GM12872 (cell line): ENCODE results near the gene HECA.

Source experiments
- CTCF ChIP-seq: IDR thresholded peaks from 3 replicates; pipeline ENCODE4 v1.5.1; 2011; ENCODE audit warnings: low read depth, mild to moderate bottlenecking, low read length, moderate library complexity; ENCODE audit not compliant: insufficient read depth

Gene HECA

DNA sequence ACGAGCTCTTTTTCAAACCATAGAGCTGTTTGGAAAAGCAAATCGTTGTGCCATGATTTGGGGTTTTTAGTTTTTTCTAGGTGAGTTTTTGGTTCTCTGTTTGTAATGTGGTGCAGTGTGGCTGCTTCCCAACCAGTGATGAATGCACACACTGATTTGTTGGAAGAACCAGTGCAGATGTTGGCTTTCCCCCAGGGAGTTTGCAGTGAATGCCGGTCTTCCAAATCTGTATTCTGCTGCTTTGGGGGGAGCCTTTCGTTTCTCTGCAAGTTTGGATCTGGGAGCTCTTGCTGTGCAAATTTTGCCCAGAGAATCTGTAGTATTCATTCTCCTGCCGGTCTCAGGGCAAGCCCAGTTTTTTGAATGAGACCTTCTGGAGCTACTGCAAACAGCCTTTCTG, 14.5 kb downstream of the HECA start:
- no peak for TF ChIP-seq CTCF

GRCh38 chr6:139150920-139151319, 16.0 kb downstream of the HECA start:
- TF ChIP-seq CTCF: no peak

- no peak for TF ChIP-seq CTCF
These were observed 16.7 kb downstream of the HECA start for GRCh38 chr6:139151425-139152087.

DNA sequence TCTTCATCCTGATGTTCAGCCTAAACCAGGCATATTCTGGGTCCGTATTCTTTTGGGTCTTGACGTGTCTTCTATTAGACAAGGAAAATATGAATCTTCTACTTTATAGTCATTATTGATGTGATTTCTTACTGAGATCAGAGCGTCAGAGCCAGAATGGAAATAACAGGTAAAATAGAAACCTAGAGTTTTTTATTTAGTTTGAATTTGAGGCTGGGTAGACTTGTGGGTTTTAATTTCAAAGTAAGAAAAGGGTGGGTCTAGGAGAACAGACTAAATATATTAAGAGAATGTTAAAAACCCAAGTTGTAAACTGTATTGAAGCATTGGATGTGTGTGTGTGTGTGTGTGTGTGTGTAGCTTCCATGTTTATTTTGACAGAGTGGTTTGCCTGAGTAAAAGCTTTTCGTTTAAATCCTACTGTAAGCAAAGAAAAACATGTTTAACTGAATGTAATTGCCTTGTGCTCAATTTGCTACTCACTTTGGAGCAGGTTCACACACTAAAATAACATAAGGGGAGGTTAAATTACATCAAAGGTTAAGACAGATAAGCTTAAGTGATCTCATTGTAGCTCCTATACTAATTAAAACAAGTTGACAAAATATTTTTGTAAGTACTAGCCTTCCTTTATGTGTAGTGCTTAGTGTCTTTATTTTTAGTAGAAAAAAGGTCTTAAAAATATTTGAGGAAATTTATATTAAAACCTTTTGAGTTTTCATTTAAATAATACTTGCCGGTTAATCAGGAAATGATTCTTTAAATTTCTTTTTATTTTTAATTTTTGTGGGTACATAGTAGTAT, 17.4 kb downstream of the HECA start:
- TF ChIP-seq CTCF: no peak

- no peak for TF ChIP-seq CTCF
These were observed 18.0 kb downstream of the HECA start for GRCh38 chr6:139152892-139153271.

GRCh38 chr6:139153855-139154254, 19.0 kb downstream of the HECA start:
- TF ChIP-seq CTCF: no peak

DNA sequence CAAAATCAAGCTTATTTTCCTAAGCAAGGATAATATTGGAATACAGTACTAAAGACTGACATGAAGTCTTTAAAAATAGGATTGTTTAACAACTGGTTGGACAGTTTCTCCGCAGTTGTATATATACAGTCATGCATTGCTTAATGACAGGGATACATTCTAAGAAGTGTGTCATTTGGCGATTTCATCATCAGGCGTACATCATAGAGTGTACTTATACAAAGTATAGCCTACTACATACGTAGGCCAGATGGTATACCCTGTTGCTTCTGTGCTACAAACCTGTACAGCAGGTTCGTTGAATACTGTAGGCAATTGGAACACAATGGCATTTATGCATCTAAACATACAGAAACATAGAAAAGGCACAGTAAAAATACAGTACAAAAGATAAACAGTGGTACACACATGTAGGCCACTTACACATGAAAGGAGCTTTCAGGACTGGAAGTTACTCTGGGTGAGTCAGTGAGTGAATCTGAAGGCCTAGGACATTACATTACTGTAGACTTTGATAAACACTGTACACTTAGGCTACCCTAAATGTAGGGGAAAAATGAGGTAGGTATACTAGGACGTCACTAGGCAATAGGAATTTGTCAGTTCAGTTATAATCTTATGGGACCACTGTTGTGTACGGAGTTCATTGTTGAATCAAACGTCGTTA, 20.1 kb downstream of the HECA start:
- no peak for TF ChIP-seq CTCF
